ENCODE data around the gene PPP1R1A.

PPP1R1A gene

GRCh38 chr12:54616933-54617680, 28.6 kb upstream of the PPP1R1A start:
- no peaks in the 10 kb centered on the region for H3K4me1 ChIP-seq (ENCODE audit: low read length)
- TF ChIP-seq CTCF (IDR thresholded peaks at IDR 0.05; ENCODE audit: low read depth, low read length) (no peak), EZH2phosphoT487 (IDR thresholded peaks at IDR 0.05; ENCODE audit: low read depth) (no peak)
- H3K36me3 ChIP-seq (replicated peaks; ENCODE audit: low read depth, low read length), result no peaks in the 10 kb centered on the region
- no peak overlapping the region for H2AFZ ChIP-seq (ENCODE audit: low read depth, low read length)
- 0 out of 2 replicates have a peak overlapping the region, but pooled peaks have one; percentile 29 for H3K4me3 ChIP-seq (ENCODE audit: low read length)
- peak overlapping the region; percentile 18 for H3K4me2 ChIP-seq (ENCODE audit: low read length)
- H3K27me3 ChIP-seq (ENCODE audit: low read depth, low read length), result peaks cover 49% of the 10 kb centered on the region
- H3K9ac ChIP-seq (ENCODE audit: low read length), result no peak overlapping the region
- no peaks in the 10 kb centered on the region for H4K20me1 ChIP-seq (ENCODE audit: insufficient read depth, low read length)
- no peak overlapping the region for H3K27ac ChIP-seq (ENCODE audit: low read length)
- H3K9me3 ChIP-seq (ENCODE audit: insufficient read depth, low read length), result no peaks in the 10 kb centered on the region
- no peaks in the 10 kb centered on the region for H3K79me2 ChIP-seq (ENCODE audit: low read length)

- peaks cover 52% of the 10 kb centered on the region for H3K27me3 ChIP-seq (ENCODE audit: low read depth, low read length)
- no peak overlapping the region for H3K27ac ChIP-seq (ENCODE audit: low read length)
- TF ChIP-seq CTCF (IDR thresholded peaks at IDR 0.05; ENCODE audit: low read depth, low read length), result no peak
- no peak for TF ChIP-seq EZH2phosphoT487 (IDR thresholded peaks at IDR 0.05; ENCODE audit: low read depth)
- H2AFZ ChIP-seq (ENCODE audit: low read depth, low read length), result no peak overlapping the region
- H4K20me1 ChIP-seq (ENCODE audit: insufficient read depth, low read length), result no peaks in the 10 kb centered on the region
- no peaks in the 10 kb centered on the region for H3K79me2 ChIP-seq (ENCODE audit: low read length)
- H3K36me3 ChIP-seq (replicated peaks; ENCODE audit: low read depth, low read length), result no peaks in the 10 kb centered on the region
- H3K9me3 ChIP-seq (ENCODE audit: insufficient read depth, low read length), result no peaks in the 10 kb centered on the region
- H3K4me1 ChIP-seq (ENCODE audit: low read length), result no peaks in the 10 kb centered on the region
- H3K4me2 ChIP-seq (ENCODE audit: low read length), result no peak overlapping the region
- H3K9ac ChIP-seq (ENCODE audit: low read length), result no peak overlapping the region
- H3K4me3 ChIP-seq (ENCODE audit: low read length), result no peak overlapping the region
Observed at GRCh38 chr12:54612225-54612750, 23.8 kb upstream of the PPP1R1A start.

- H4K20me1 ChIP-seq (ENCODE audit: insufficient read depth, low read length), result no peaks in the 10 kb centered on the region
- H2AFZ ChIP-seq (ENCODE audit: low read depth, low read length), result no peak overlapping the region
- no peaks in the 10 kb centered on the region for H3K9me3 ChIP-seq (ENCODE audit: insufficient read depth, low read length)
- peaks cover 51% of the 10 kb centered on the region for H3K27me3 ChIP-seq (ENCODE audit: low read depth, low read length)
- H3K4me3 ChIP-seq (ENCODE audit: low read length), result no peak overlapping the region
- H3K9ac ChIP-seq (ENCODE audit: low read length), result no peak overlapping the region
- H3K79me2 ChIP-seq (ENCODE audit: low read length), result no peaks in the 10 kb centered on the region
- H3K27ac ChIP-seq (ENCODE audit: low read length), result no peak overlapping the region
- H3K4me1 ChIP-seq (ENCODE audit: low read length), result no peaks in the 10 kb centered on the region
- no peak overlapping the region for H3K4me2 ChIP-seq (ENCODE audit: low read length)
- H3K36me3 ChIP-seq (replicated peaks; ENCODE audit: low read depth, low read length), result no peaks in the 10 kb centered on the region
- TF ChIP-seq CTCF (IDR thresholded peaks at IDR 0.05; ENCODE audit: low read depth, low read length) (no peak), EZH2phosphoT487 (IDR thresholded peaks at IDR 0.05; ENCODE audit: low read depth) (no peak)
Observed at GRCh38 chr12:54611715-54612149, 23.3 kb upstream of the PPP1R1A start.

GRCh38 chr12:54608769-54609168, 20.3 kb upstream of the PPP1R1A start:
- Histone ChIP-seq H3K27ac (ENCODE audit: low read length) (no peak overlapping the region), H3K79me2 (ENCODE audit: low read length) (no peaks in the 10 kb centered on the region), H3K9me3 (ENCODE audit: insufficient read depth, low read length) (no peaks in the 10 kb centered on the region), H4K20me1 (ENCODE audit: insufficient read depth, low read length) (no peaks in the 10 kb centered on the region), H3K36me3 (replicated peaks; ENCODE audit: low read depth, low read length) (no peaks in the 10 kb centered on the region), H3K4me3 (ENCODE audit: low read length) (no peak overlapping the region), H3K27me3 (ENCODE audit: low read depth, low read length) (peaks cover 31% of the 10 kb centered on the region), H3K4me2 (ENCODE audit: low read length) (no peak overlapping the region), H3K4me1 (ENCODE audit: low read length) (no peaks in the 10 kb centered on the region), H3K9ac (ENCODE audit: low read length) (no peak overlapping the region), H2AFZ (ENCODE audit: low read depth, low read length) (no peak overlapping the region)
- TF ChIP-seq CTCF (IDR thresholded peaks at IDR 0.05; ENCODE audit: low read depth, low read length), result no peak
- TF ChIP-seq EZH2phosphoT487 (IDR thresholded peaks at IDR 0.05; ENCODE audit: low read depth), result no peak
